Glomerular endothelial cell (primary cell): ENCODE data around the gene ABHD2. TPM values are rescaled to one million over a fixed set of nuclear protein-coding genes. Genes with fewer than 3 reads are reported as not detected.

ENCODE experiments used
- total RNA-seq: library from RNA; depleted of rRNA; stranded (reverse); fragments of >200 nt; gene quantifications from 2 replicates; pipeline ENCODE4 v1.2.3, GENCODE V29; 2015

The ABHD2 gene
- total RNA-seq, 1 donor from 2014 or later: 47.3 TPM

Other genes with a start within 250 kb of the ABHD2 start
- gene HAPLN3, start 192.9 kb upstream of the ABHD2 start, total RNA-seq: 4.0 and 22.4 TPM in 2 replicates
- gene MFGE8, start 175.1 kb upstream of the ABHD2 start, total RNA-seq: 107 and 140 TPM in 2 replicates
- gene RLBP1, start 133.1 kb downstream of the ABHD2 start, total RNA-seq: not detected in 2 replicates
- 14.2 and 14.6 TPM in 2 replicates for gene FANCI, start 155.5 kb downstream of the ABHD2 start, total RNA-seq
- gene POLG, start 246.4 kb downstream of the ABHD2 start, total RNA-seq: 80.5 and 82.3 TPM in 2 replicates